Hepatocyte (in vitro differentiated cells): ENCODE results near the gene ITGA8.

Experiments used
- CTCF ChIP-seq: fragments of 200-600 bp; sonication (generic); IDR thresholded peaks from 2 replicates; pipeline ENCODE4 v1.5.1; 2016; ENCODE audit warnings: antibody characterized with exemption, mild to moderate bottlenecking; ENCODE audit not compliant: poor library complexity
- EZH2 ChIP-seq: fragments of 200-600 bp; sonication (generic); IDR thresholded peaks from 2 replicates; pipeline ENCODE4 v1.6.1; 2016; ENCODE audit warnings: antibody characterized with exemption, mild to moderate bottlenecking, borderline replicate concordance

- TF ChIP-seq EZH2 (no peak), CTCF (no peak)
Measured at GRCh38 chr10:15545266-15545665, 174.5 kb downstream of the ITGA8 start.
